K562 (cell line): ENCODE data around the gene VPREB1. TPM values are rescaled to one million over a fixed set of nuclear protein-coding genes. Genes with fewer than 3 reads are reported as not detected.
"Not testable (repeated sequence)": the region's sequence is repeated elsewhere in the genome, so short reads cannot be mapped to it uniquely, and the experiment has no call there.

Experiments
- ATAC-seq: fragments of 200-7000 bp; cut with Tn5 transposase; 3 replicates; pipeline ENCODE4 v1.9.1; 2020; ENCODE audit warnings: moderate library complexity
- BruUV-seq: library from RNA; stranded (reverse); fragments of 400-500 nt; replicated peaks from 2 replicates; lab custom pipeline; 2021; lab: Mats Ljungman, UMichigan
- CTCF ChIA-PET: fragments of 300-600 bp; formaldehyde crosslinking; extraction: SDS; loops from one replicate; lab custom pipeline; 2021; ENCODE audit warnings: low intra/inter-chr PET ratio; lab: Yijun Ruan, JAX
- POLR2A ChIA-PET: fragments of 300-600, 350-650 bp; sonication (Branson Sonifier 250); formaldehyde crosslinking; extraction: SDS; loops from one replicate; lab custom pipeline; 2021; ENCODE audit warnings: antibody characterized with exemption, inconsistent platforms; lab: Yijun Ruan, JAX
- DNase-seq, 4 experiments: peaks; one replicate each; pipeline versions ENCODE4 v3.0.0 to v3.0.0-alpha.2; 2011 to 2018; ENCODE audit warnings: low spot score in 3 of 4, mixed read lengths in 3 of 4; ENCODE audit errors: extremely low read depth in 1 of 4
- FAIRE-seq: peaks from 2 replicates; lab custom pipeline; 2011; peaks lifted over from hg19 to GRCh38; lab: Jason Lieb, UNC
- H2AFZ ChIP-seq: 2 replicates; pipeline ENCODE4 v1.6.0; 2011; ENCODE audit warnings: low read depth, low read length, control low read depth, inconsistent platforms
- H3K27ac ChIP-seq: fragments of 200-600 bp; 3 replicates; pipeline ENCODE4 v1.8.0; 2011; ENCODE audit warnings: low read depth, mild to moderate bottlenecking, control low read depth, inconsistent platforms, low read length, moderate library complexity, mixed read lengths; ENCODE audit errors: extremely low read depth
- H3K27me3 ChIP-seq, 2 experiments: fragments of 300-600 bp in 1 of 2; 2 replicates in 1 of 2; 3 replicates in 1 of 2; pipeline versions ENCODE4 v1.6.0 to v1.8.0; 2011; ENCODE audit warnings: inconsistent platforms in 2 of 2, low read length in 2 of 2, mild to moderate bottlenecking in 1 of 2, mixed read lengths in 1 of 2, moderate library complexity in 1 of 2; ENCODE audit not compliant: control insufficient read depth in 2 of 2, insufficient read depth in 2 of 2
- H3K36me3 ChIP-seq: fragments of 300-600 bp; 3 replicates; pipeline ENCODE4 v1.8.0; 2011; ENCODE audit warnings: mild to moderate bottlenecking, low read length, inconsistent platforms; ENCODE audit not compliant: control insufficient read depth, insufficient read depth
- H3K4me1 ChIP-seq, 2 experiments: fragments of 200-600 bp in 1 of 2; replicated peaks in 1 of 2; 2 replicates in 1 of 2; 3 replicates in 1 of 2; pipeline versions ENCODE4 v1.5.1 to v1.8.0; 2011; ENCODE audit warnings: inconsistent platforms in 2 of 2, low read length in 2 of 2, mild to moderate bottlenecking in 1 of 2, mixed read lengths in 1 of 2, moderate library complexity in 1 of 2; ENCODE audit not compliant: control insufficient read depth in 2 of 2, insufficient read depth in 2 of 2
- H3K4me2 ChIP-seq: 2 replicates; pipeline ENCODE4 v1.6.1; 2011; ENCODE audit warnings: low read length, control low read depth, inconsistent platforms, mixed read lengths; ENCODE audit not compliant: insufficient read depth
- H3K4me3 ChIP-seq: fragments of 200-600 bp; sonication (generic), shearing (Covaris generic); 2 replicates; pipeline ENCODE4 v1.5.1; 2016; ENCODE audit warnings: control low read depth, inconsistent platforms
- H3K79me2 ChIP-seq: fragments of 200-600 bp; 3 replicates; pipeline ENCODE4 v1.8.0; 2011; ENCODE audit warnings: low read length, inconsistent platforms; ENCODE audit not compliant: control insufficient read depth, insufficient read depth
- H3K9ac ChIP-seq, 2 experiments: 2 replicates each; pipeline versions ENCODE4 v1.6.0 to v1.6.1; 2011; ENCODE audit warnings: low read depth in 2 of 2, low read length in 2 of 2, control low read depth in 1 of 2, inconsistent platforms in 1 of 2, mild to moderate bottlenecking in 1 of 2, mixed read lengths in 1 of 2; ENCODE audit not compliant: insufficient read depth in 1 of 2
- H3K9me1 ChIP-seq: one replicate; pipeline ENCODE4 v1.6.0; 2011; ENCODE audit warnings: inconsistent platforms, mild to moderate bottlenecking, low read length, moderate library complexity; ENCODE audit not compliant: control insufficient read depth, insufficient read depth
- H3K9me3 ChIP-seq: replicated peaks from 2 replicates; pipeline ENCODE4 v1.5.1; 2011; ENCODE audit warnings: low read depth, low read length, inconsistent platforms; ENCODE audit not compliant: control insufficient read depth, insufficient read depth
- H4K20me1 ChIP-seq: replicated peaks from 2 replicates; pipeline ENCODE4 v1.6.1; 2011; ENCODE audit warnings: low read length, inconsistent platforms, mixed read lengths; ENCODE audit not compliant: control insufficient read depth, insufficient read depth
- HIVEP1 ChIP-seq: fragments of 250-450 bp; sonication (Bioruptor Pico); IDR thresholded peaks from 2 replicates; pipeline ENCODE4 v1.4.0; 2020; ENCODE audit warnings: mild to moderate bottlenecking
- KDM5B ChIP-seq: fragments of 200-600 bp; sonication (generic); IDR thresholded peaks from 2 replicates; pipeline ENCODE4 v1.6.1; 2012; ENCODE audit warnings: low read depth, mild to moderate bottlenecking, moderate library complexity, low read length, control low read depth, inconsistent platforms; ENCODE audit not compliant: insufficient replicate concordance
- MNT ChIP-seq, 2 experiments: fragments of 450-650 bp; conservative IDR thresholded peaks; 2 replicates each; pipeline ENCODE4 v1.6.1; 2017; ENCODE audit warnings: mild to moderate bottlenecking in 2 of 2, moderate library complexity in 2 of 2
- NR2F6 ChIP-seq: fragments of 450-650 bp; formaldehyde crosslinking; IDR thresholded peaks from 2 replicates; pipeline ENCODE4 v1.4.0; 2020; ENCODE audit warnings: mild to moderate bottlenecking
- ZFX ChIP-seq: sonication (generic); formaldehyde crosslinking; IDR thresholded peaks from 2 replicates; pipeline ENCODE4 v1.8.0; 2022; ENCODE audit warnings: mild to moderate bottlenecking, missing genetic modification reagents, moderate library complexity
- ZNF165 ChIP-seq: fragments of 250-450 bp; sonication (Bioruptor Pico); IDR thresholded peaks from 2 replicates; pipeline ENCODE4 v1.4.0; 2020; ENCODE audit warnings: borderline replicate concordance
- ZNF384 ChIP-seq: IDR thresholded peaks from 2 replicates; pipeline ENCODE4 v1.6.1; 2012; ENCODE audit warnings: low read depth, low read length, improper control_type of control experiment
- ZNF76 ChIP-seq: fragments of 250-450 bp; sonication (Bioruptor Pico); IDR thresholded peaks from 2 replicates; pipeline ENCODE4 v1.4.0; 2020; ENCODE audit warnings: mild to moderate bottlenecking, moderate library complexity, borderline replicate concordance
- WGBS: fragments of 100-300 bp; shearing (Covaris generic); methylation state at CpG from one replicate; pipeline ENCODE4 v1.1.6; 2016; ENCODE audit warnings: low coverage, mixed read lengths; ENCODE audit not compliant: insufficient coverage; ENCODE audit errors: missing lambda C conversion rate; 5-methylcytosine and 5-hydroxymethylcytosine counted together
- in situ Hi-C: fragments of 300-500 bp; cut with MboI; formaldehyde crosslinking; loops from 4 replicates; pipeline ENCODE4 v1.15.0; 2018; ENCODE audit warnings: inconsistent platforms, mixed read lengths
- intact Hi-C: fragments of 100-400 bp; cut with micrococcal nuclease; formaldehyde crosslinking; loops from 2 replicates; pipeline ENCODE4 v1.14.2; 2022
- polyA plus RNA-seq, 8 experiments: library from polyadenylated mRNA; depleted of rRNA in 4 of 8; stranded (reverse) in 5 of 8; unstranded in 3 of 8; fragments of >200 nt; fragmentation: Nextera tagmentation in 2 of 8; fragmentation: Illumina TruSeq in 1 of 8; extraction: Ambion mirVana in 2 of 8; extraction: Trizol in 1 of 8; gene quantifications; 2 replicates each; pipeline versions ENCODE4 v1.2.1 to v1.2.3, GENCODE V29; 2011 to 2014; ENCODE audit warnings: inconsistent platforms in 1 of 8, missing spikeins in 1 of 8
- total RNA-seq, 7 experiments: library from RNA; depleted of rRNA in 6 of 7; stranded (reverse); fragments of >200 nt in 6 of 7; fragmentation: Illumina TruSeq in 2 of 7; extraction: Trizol in 2 of 7; gene quantifications; 2 replicates each; pipeline versions ENCODE4 v1.2.1 to v1.2.3, GENCODE V29; 2011 to 2021; ENCODE audit warnings: low replicate concordance in 1 of 7
- TF ChIP-seq, protein P1 (sequence below): fragments of 250-450 bp; sonication (Bioruptor Pico); IDR thresholded peaks from 2 replicates; pipeline ENCODE4 v1.4.0; 2020; ENCODE audit warnings: mild to moderate bottlenecking, moderate library complexity, borderline replicate concordance

VPREB1 gene
- total and polyA plus RNA-seq, 9 of the 15 experiments (the other 6 are each of a cell fraction or from before 2014, with no cell fraction given), result not detected

GRCh38 chr22:22219140-22219996, 25.2 kb upstream of the VPREB1 start (continued):
- TF ChIP-seq MNT (conservative IDR thresholded peaks at IDR 0.05) (no peak), ZNF384 (no peak), NR2F6 (CRISPR knock-in tag) (no peak), ZNF165 (0 out of 2 replicates have a peak, but pooled peaks have one; percentile 41), ZFX (CRISPR knock-in tag) (peak; percentile 5; the same call in 1 of the 2 replicates), HIVEP1 (CRISPR knock-in tag) (peak; percentile 25; the same call in 1 of the 2 replicates), KDM5B (peak; percentile 38), ZNF76 (CRISPR knock-in tag) (0 out of 2 replicates have a peak, but pooled peaks have one; percentile 25)
- TF ChIP-seq, protein P1, sequence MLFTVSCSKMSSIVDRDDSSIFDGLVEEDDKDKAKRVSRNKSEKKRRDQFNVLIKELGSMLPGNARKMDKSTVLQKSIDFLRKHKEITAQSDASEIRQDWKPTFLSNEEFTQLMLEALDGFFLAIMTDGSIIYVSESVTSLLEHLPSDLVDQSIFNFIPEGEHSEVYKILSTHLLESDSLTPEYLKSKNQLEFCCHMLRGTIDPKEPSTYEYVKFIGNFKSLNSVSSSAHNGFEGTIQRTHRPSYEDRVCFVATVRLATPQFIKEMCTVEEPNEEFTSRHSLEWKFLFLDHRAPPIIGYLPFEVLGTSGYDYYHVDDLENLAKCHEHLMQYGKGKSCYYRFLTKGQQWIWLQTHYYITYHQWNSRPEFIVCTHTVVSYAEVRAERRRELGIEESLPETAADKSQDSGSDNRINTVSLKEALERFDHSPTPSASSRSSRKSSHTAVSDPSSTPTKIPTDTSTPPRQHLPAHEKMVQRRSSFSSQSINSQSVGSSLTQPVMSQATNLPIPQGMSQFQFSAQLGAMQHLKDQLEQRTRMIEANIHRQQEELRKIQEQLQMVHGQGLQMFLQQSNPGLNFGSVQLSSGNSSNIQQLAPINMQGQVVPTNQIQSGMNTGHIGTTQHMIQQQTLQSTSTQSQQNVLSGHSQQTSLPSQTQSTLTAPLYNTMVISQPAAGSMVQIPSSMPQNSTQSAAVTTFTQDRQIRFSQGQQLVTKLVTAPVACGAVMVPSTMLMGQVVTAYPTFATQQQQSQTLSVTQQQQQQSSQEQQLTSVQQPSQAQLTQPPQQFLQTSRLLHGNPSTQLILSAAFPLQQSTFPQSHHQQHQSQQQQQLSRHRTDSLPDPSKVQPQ (CRISPR knock-in tag), result no peak

DNA sequence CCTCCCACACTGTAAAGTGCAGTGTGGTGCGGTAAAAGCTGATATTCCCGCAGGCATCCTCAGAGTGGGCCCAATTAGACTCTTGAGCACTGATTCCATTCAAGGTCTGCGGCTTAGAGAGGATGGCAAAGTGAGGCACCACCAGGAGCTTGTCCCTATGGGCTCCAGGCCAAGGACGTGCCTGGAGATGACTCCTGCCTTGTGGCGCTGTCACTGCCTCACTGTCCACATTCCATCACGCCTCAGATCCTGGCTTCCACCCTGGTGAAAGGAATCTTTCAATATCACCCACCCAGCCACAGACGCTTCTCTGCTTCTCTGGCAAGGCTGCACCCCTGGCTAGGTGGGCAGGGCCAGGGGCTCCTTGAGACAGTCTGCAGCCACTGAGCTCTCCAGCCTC, 23.5 kb upstream of the VPREB1 start:
- H3K9ac ChIP-seq, H3K9me3 ChIP-seq, H3K36me3 ChIP-seq, H3K4me1 ChIP-seq, H3K9me1 ChIP-seq, H3K4me2 ChIP-seq, intact Hi-C loops, DNase-seq, H3K27ac ChIP-seq, H2AFZ ChIP-seq, CTCF ChIA-PET, H3K4me3 ChIP-seq, BruUV-seq, H4K20me1 ChIP-seq, H3K79me2 ChIP-seq: not testable (repeated sequence)
- FAIRE-seq (peak; percentile 67), ATAC-seq (peak; percentile 6; the same call in 1 of the 3 replicates)
- POLR2A ChIA-PET, result interaction anchor here (0.7 kb wide), 1 partner anchor 18 kb away, joined by 4 read pairs; no protein-coding TSS in a partner anchor
- H3K27me3 ChIP-seq, result peaks cover 12 to 34% of the 10 kb centered on the region in 2 experiments; a peak in 4 of 5 replicates
- no CpG with 5 or more reads among the region's 7 CpGs for WGBS
- in situ Hi-C loops, result loop anchor here (5.0 kb wide), 1 partner anchor 269 kb away; the partner anchor contains the start of gene PPM1F
